IPS-NIHi7 (cell line): ENCODE measurements around the gene KLF6.

Source experiments
- DNase-seq: peaks from one replicate; pipeline ENCODE4 v3.0.0; 2012; ENCODE audit warnings: mixed read lengths; ENCODE audit errors: extremely low spot score

Gene KLF6

DNA sequence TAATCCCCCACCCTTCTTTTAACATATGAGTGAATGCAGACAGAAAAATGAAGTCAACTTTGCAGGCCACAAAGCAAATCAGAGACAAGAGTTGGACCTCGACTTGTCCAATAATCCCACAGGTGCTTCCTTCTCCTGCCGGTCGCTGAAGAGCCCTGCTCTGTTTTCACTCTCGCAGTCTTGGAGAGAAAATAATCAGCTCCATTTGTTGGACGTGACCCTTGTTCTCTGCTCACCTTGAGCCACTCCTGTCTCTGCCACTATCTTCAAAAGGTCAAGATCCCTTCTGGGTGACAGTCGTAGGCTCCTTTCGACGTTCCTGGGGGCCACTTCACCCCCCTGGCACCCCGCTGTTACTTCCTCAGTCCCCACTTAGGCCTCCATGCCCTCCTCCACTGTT is 2.8 kb upstream of the KLF6 start:
- no peak for DNase-seq

DNA sequence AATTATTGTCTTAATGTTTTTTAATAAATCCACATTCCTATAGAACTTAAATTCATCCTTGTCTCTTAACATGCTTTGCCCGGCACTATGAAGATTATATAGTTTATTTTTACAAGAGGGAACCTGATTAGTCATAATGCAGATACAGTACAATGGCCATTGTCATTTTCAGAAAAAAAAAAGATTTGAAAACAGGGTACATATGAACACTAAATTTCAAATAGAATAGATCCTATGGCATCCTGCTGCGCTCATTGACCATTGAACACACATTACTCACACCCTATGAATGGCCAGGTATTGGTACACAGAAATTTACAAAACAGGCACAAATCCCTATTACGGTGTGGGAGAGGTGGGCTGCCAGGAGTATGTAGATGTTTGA is 2.0 kb upstream of the KLF6 start:
- DNase-seq, result no peak

DNA sequence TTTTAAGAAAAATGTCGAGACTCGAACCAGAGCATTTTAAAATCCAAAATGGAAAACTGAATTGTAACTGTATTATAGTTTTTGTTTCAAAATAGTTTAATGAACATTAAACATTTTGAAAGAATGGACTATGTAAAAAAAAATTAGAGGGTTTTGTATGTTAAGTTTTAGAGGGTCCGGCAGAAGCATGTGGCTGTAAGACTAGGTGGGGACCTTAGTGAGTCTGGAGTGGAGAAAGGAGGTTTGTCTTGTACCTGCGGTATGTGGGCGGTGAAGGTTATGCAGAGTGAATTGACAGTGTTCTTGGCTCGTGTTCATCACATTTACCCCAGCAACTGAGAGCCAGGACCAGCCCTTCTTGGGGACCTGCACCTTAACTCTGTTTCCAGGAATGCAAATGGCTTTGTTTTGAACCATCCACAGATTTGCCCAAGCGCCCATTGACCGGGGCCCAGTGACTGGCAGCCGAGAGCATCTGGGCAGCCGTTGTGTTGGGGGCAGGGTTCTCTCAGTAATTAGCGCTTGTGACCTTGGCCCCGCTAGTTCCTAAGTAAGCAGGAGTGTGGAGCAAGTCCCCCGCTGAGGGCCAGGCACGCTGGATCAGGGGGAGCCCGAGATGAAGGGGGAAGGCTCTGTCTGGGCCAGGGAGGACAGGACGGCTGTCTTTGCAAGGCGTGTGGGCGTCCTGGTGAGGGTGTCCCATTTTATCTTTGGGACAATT is 1.4 kb upstream of the KLF6 start:
- DNase-seq, result peak; percentile 65

DNA sequence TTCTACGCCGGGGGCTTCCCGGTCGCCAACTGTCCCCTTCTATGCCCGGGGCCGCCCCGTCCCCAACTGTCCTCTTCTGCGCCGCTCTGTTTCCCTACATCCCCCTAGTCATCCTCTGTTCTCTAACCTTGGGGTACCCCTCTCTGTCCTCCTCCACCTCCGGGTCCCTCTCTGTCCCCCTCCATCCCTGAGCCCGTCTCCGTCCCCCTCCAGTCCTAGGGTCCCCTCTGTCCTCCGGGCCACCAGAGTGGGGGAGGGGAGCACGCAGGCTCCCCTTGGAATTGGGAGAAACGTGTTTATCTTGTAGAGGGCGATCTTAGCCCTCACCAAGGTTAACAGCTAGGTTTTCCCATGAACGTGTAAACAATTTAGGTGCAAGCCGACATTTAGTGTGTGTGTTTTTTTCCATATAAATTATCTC is 852 bp upstream of the KLF6 start:
- no peak for DNase-seq

DNA sequence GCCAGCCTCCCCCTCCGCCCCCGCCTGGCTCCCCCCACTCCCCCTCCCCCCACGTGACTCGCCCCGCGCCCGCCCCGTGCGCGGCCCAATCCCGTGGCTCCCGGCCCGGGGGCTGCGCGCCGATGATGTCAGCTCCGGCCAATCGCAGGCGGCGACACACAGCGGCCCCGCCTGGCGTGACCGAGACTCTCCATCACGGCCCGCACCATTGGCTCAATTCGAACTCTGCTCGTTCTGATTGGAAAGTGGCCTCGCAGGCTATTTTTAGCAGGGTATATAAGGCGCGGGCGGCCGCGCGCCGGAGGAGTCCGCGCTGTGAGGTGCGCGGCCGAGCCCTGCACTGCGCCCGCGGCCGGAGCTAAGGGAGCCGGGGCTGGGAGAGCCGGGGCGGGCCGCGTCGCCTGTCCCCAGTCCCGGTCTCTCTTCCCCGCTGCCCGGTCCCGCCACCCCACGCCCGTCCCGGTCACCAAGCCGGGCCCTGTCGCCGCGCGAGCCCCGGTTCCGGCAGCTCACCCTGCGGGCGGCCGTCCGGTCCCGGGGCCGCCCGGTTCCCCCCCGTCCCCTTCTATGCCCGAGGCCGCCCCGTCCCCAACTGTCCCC is 342 bp upstream of the KLF6 start:
- peak; percentile 98 for DNase-seq

DNA sequence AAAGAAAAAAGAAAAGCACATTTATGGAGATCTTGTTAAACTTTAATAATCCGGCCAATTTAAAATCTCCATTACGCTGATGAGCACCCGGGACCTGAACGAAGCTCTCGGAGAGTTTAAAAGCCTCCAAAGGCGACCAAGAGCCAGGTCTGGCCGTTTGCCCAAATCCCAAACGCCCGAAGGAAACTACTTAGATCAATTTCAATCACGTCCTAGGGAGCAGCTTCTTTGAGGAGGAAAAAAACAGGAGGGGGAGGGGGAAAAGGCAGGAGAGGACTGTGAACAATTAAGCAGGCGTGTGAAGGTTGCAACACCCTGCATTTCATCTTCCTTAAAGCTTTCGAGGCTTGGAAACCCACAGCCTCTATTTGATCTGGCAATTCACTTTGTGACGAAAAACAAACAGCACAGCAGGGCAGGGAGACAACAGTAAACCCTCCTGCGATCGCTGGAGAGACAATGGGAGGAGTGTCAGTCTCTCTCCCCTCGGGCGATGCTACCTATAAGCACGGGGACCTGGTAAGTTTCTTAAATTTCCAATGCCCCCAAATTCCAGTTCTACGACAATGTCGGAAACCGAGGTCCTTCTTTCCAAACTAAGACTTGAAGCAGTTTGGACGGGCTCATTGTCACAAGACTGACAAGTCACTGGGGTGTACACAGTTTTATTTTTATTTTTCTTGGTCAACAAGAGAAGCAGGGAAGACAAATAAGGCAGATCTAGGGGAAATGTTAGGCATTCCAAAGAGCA is 1.2 kb downstream of the KLF6 start:
- no peak for DNase-seq

DNA sequence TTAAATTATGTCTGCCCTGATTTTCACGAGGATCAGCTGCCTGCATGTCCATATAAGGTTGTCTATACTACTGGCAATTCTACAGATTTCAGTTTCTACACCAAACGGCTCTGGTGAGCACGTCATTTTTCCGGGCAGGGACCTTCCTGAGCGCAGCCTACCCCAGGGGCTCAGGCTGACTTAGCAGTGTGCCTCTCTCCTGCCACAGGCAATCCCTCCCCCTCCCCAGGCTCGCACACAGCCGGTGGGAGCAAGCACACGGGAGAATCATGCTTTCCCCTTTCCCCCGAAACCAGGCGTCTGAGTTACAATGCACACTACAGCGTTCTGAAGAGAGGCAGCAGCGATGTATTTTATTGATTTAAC is 1.7 kb downstream of the KLF6 start:
- no peak for DNase-seq

DNA sequence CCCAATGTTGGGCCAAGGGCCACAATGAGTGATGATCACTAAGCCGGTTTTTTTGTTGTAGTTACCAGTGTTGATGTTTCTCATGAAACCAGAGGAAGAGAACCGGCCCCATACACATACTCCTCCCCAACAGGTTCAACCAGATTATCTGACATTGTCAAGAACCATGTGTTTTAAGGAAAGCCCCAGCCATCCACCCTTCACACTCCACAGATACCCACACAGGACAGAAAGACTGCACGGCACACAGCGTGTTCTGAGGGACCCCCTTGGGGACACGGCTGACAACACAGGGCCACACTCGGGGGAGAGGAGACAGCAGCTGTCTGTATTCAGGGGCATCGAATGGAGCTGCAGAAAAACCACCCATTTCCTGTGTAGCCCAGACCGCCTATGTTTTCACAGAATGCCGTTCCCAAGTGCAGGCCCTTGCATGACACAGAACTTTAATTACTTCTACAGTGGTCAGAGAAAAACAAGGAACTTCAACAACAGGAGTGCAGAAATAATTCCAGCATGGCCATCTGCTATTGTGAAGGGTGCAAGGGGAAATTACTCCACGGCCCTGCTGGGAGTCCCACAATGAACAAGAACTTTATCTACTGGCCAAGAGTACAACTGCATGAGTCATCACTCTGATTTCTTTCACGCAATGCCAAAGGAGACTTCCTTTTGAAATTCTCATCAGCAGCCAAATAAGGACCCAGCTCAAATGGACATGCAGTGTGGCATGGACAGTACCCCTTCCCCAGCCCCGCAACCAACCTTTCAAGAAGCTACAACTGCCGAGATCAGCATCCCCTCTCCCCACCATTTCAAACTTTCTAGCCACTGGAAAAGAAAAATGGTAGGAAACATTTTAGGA is 2.3 kb downstream of the KLF6 start:
- no peak for DNase-seq

DNA sequence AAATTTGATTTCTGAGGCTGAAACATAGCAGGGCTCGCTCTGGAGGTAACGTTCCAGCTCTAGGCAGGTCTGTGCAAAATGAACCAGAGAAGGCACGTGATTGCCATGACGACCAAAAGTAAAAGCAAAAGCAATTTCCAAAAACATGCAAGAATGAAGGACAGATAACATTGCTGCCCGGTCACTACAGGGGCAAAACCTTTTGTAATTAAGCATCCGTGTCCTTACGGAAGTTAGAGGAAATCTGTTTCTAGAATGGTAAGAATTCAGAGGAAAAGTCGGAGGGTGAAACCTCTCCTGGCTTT is 2.9 kb downstream of the KLF6 start:
- no peak for DNase-seq

DNA sequence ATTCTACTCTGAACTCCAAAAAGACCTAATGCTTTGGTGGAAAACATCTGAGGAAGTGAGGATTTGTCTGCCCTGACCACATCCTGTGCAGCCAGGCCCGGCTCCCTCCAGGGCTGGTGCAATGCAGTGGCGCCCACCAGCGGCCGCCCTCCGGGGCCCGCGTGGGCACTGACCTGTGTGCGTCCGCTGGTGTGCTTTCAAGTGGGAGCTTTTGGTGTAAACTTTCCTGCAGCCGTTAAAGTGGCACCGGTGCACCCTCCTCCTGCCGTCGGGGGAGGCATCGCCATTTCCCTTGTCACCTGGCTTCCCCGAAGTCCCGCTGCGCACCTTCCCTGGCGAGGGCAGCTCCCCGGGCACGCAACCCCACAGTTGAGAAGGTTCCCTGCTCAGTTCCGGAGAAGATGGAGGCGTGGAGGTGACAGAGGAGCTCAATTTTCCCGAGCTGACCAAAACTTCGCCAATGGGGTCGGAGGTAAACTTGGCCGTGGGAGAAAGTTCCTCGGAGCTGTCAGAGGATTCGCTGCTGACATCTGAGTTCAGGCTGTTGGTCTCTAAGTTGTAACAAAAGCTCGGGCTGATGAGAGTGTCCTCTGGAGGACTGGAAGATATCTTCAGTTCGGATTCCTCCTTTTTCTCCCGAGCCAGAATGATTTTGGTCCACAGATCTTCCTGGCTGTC is 3.4 kb downstream of the KLF6 start:
- no peak for DNase-seq

DNA sequence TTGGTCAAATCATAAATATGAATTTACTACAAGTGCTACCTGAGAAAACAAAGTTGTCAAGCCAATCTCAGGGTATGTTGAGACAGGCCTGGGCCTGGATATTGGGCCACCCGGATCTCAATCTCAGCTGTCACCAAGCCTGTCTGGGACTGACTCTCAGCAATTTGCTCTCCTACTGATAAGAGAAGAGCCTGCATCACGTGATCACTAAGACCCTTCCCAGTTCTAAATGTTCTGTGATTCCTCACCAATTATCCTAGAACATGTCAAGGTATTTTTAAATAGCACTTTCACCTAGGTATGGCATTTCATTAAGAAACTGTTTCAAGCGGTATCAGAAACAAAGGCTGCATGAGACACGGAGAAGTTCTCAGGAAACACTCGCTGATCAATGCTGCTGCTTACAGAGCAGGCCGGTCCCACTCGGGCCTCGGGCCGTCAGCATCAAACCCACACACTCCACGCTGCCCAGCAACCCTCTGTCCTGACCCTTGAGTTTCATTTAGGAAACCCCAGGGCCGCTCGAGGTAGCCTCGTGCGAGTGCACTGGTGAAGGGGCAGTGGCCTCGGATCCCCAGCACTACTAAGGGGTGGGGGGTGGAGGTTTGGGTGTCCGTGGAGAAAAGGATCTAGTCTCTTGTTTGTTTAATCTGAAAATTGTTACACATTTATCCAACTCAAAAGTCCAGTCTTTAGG is 4.1 kb downstream of the KLF6 start:
- no peak for DNase-seq

DNA sequence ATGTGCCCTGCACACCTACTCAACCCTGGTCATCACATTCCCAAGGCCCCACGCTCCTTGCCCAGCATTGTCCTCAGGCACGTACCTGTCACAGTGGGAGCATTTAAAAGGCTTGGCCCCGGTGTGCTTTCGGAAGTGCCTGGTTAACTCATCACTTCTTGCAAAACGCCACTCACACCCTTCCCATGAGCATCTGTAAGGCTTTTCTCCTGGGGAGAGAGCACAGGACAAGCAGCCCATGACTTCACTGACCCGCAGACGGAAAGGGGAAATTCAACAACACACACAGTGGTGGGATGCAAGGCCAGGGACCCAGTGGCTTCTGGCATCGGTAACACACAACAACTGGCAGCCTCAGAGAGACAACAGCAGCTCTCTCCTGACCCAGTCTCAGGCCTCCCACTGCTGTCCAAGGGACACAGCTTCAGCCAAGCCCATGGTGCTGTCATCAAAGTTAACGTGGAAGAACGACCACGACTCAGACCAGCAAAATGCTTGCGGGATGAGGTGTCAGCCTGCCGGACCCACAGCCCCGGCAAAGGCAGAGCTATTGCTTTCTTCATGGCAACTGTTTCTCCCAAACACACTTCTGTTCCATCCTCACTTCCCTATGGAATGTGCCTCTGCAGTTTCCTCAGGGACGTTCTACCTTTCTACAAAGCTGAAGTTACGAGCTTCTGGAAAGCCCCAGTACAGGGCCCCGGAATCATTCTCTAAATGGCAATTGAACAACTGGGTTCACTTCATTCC is 4.8 kb downstream of the KLF6 start:
- DNase-seq, result no peak

DNA sequence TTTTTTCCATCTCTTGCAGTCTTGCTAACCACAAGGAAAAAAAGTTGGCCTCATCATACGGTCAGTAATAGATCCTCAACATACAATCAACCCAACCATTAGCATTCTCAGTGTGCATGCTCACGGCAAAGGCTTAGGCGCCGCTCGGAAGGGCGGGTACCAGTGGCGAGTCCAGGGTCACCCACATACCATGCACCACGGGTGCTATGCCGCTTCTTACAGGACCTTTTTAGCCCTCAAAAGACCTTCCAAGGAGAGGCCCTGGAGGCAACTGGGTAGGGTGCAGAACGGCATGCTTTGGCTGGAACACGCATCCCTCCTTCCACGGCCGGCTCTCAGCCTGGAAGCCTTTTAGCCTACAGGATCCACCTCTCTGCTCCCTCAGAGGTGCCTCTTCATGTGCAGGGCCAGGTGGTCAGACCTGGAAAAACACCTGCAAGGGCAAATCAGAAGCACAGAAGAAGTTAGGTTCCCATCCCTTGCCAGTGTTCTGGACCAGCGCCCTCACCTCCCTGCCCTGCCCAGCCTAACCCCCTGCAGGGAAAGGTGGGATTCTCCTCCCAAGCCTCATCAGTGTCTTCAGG is 5.8 kb downstream of the KLF6 start:
- DNase-seq, result no peak

DNA sequence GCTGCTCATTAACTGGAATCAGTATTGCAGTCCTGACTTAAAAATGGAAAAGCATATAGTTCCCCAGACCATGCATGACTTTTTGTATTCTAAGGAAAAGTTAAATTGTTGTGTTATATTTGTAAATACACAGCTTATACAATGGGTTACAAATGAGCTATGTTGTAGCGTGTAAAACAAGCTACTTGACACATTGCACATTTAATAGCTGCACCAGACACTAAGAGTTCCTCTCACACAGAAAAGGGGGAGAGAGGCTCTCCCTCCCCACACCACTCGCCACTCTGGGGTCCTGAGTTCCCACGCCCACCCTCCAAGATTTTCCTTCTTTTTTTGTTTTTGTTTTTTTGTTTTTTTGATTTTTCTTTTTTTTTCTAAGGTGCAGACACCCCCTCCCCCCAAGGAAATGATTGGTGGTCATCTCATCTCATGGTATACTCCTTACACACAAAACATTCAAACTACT is 6.3 kb downstream of the KLF6 start:
- DNase-seq, result no peak

DNA sequence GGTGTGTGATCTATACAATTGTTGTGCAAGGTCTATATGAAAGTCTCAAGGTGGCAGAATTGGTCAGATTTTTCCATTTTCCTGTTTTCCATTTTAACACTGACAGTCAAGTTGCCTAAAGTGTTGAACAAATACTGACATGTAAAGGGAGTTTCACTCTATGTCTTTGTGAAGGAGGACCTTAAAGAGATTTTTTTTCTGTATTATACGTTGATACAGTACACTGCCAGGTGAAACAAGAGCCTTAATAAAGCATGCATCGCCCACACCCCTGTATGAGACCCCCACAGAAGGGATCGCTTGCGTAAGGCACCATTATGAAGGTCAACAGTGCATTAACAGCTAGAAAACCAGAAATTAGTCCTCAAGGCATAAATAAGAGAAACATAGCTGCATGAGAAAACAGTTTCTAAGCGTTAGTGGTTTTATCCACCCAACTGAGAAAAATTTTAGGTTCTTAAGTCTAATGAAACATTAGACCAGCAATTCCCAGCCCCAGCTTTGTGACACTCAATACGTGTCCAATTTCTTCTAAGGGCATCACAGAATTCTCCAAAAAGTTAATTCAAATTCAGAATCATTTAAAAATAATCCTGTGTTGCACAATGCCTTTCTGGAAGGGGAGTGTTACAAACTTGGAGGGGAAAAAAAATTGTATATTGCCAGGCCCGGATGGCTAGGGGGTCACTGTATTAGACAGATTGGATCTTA is 6.9 kb downstream of the KLF6 start:
- no peak for DNase-seq

DNA sequence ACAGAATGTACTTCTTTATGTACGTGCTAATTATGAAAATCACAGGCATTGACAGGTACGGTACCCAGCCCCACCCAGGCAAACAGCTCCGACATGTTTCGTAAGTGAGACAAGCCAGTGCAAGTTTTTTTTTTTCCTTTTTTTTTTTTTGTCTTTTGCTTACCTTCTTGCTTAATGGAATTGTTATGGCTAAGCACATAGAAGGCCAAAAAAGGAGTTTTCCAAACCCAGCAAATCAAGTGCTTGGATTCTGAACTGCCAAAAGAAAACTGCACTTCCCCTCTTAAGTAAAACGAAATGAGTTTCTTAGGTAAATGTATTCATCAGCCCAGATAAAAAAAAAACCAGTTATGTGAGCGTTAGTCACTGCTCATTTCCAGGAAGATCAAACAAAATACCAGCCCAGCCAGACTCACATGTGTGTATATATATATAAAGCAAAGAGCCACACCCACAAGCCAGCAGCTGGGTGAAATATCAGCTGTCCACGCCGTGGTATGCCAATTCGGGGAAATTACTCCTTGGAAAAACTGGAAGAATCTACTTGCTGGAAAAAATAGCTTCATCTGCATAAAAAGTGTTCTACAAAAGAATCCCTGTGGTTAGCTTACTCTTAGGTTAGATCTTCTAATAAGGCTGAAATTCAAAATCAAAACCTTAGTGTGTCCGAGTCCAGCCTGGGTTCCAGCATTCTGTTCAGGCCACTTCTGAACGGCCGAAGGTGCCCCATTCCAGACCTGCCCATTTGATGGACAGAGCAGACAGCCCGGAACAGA is 8.0 kb downstream of the KLF6 start:
- no peak for DNase-seq

DNA sequence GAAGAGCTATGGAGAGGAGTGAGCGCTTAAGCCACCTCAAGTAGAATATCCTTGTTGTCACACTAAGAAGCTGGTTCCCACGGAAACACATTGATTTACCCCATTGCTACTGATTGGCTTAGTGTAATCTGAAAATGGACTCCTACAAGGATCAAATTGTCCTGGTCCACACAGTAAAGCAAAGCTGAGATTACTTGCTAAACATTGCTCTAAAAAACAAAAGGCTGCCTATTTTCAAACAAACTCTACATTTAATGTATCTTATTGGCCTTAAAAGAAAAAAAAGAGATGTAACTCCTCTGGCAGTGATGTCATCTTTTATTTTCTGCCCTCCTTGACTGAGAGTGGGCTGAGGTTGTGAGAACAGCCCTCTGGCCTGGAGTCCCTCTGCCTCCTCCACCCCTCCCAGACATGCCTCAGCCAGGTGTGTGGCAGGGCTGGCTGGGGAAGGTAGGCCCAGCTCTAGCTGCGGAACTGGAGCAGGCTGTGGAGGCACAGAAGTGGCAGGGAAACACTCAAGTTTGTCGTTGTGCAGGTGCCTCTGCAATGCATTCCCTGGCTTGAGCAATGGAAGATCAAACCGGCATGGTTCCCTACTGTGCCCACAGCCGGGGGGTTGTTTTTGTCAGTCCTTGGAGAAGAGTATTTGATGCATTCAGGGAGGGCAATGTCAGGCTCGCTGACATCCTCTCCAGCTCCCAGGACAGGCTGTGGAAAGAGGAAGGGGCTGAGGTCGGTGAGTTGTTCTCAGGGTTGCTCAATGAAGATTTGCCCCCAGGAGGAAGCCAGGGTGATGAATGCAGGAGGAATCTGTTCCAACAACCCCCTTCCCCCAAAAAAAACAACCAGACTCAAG is 9.1 kb downstream of the KLF6 start:
- peak; percentile 50 for DNase-seq
